HepG2 (cell line): ENCODE measurements around the gene SOST. TPM values are rescaled to one million over a fixed set of nuclear protein-coding genes. Genes with fewer than 3 reads are reported as not detected.

Experiments
- ARNTL ChIP-seq: sonication (generic); formaldehyde crosslinking; IDR thresholded peaks from 2 replicates; pipeline ENCODE4 v1.4.0; 2020; ENCODE audit warnings: mild to moderate bottlenecking, missing genetic modification reagents
- BCL6 ChIP-seq: IDR thresholded peaks from 2 replicates; pipeline ENCODE4 v1.6.1; 2016; ENCODE audit warnings: missing genetic modification reagents, missing compliant biosample characterization
- EED ChIP-seq: sonication (generic); formaldehyde crosslinking; IDR thresholded peaks from 2 replicates; pipeline ENCODE4 v1.5.0; 2020; ENCODE audit warnings: mild to moderate bottlenecking, missing genetic modification reagents
- MTF1 ChIP-seq: sonication (generic); formaldehyde crosslinking; IDR thresholded peaks from 2 replicates; pipeline ENCODE4 v1.5.0; 2020; ENCODE audit warnings: missing genetic modification reagents
- NR2F6 ChIP-seq, 2 experiments: IDR thresholded peaks; 2 replicates each; pipeline ENCODE4 v1.6.1; 2016; ENCODE audit warnings: antibody characterized with exemption in 1 of 2, mild to moderate bottlenecking in 1 of 2
- REXO4 ChIP-seq: sonication (generic); formaldehyde crosslinking; IDR thresholded peaks from 2 replicates; pipeline ENCODE4 v1.8.0; 2022; ENCODE audit warnings: missing genetic modification reagents, mild to moderate bottlenecking, borderline replicate concordance
- RNF2 ChIP-seq: fragments of 450-650 bp; conservative IDR thresholded peaks from 2 replicates; pipeline ENCODE4 v1.6.1; 2016; ENCODE audit warnings: low read depth
- ZNF331 ChIP-seq: sonication (generic); formaldehyde crosslinking; IDR thresholded peaks from 2 replicates; pipeline ENCODE4 v1.4.0; 2020; ENCODE audit warnings: missing genetic modification reagents
- ZNF484 ChIP-seq: sonication (generic); formaldehyde crosslinking; IDR thresholded peaks from 2 replicates; pipeline ENCODE4 v1.5.1; 2020; ENCODE audit warnings: mild to moderate bottlenecking, low read depth, missing genetic modification reagents, borderline replicate concordance
- ZNF577 ChIP-seq: sonication (generic); formaldehyde crosslinking; IDR thresholded peaks from 2 replicates; pipeline ENCODE4 v1.4.0; 2020; ENCODE audit warnings: mild to moderate bottlenecking, low read depth, missing genetic modification reagents, borderline replicate concordance
- ZNF816 ChIP-seq: sonication (generic); formaldehyde crosslinking; IDR thresholded peaks from 2 replicates; pipeline ENCODE4 v1.8.0; 2022; ENCODE audit warnings: missing genetic modification reagents, mild to moderate bottlenecking, borderline replicate concordance
- polyA plus RNA-seq, 8 experiments: library from polyadenylated mRNA; depleted of rRNA in 3 of 8; stranded (reverse) in 7 of 8; unstranded in 1 of 8; fragments of >200 nt; fragmentation: Illumina TruSeq in 4 of 8; extraction: Trizol in 4 of 8; gene quantifications; 2 replicates each; pipeline versions ENCODE4 v1.2.1 to v1.2.3, GENCODE V29; 2011 to 2016; ENCODE audit warnings: low read depth in 4 of 8, missing spikeins in 1 of 8, mixed read lengths in 1 of 8; ENCODE audit not compliant: insufficient read depth in 1 of 8
- total RNA-seq, 5 experiments: library from RNA; depleted of rRNA; stranded (reverse); fragments of >200 nt; fragmentation: Illumina TruSeq; extraction: Trizol; gene quantifications; 2 replicates each; pipeline ENCODE4 v1.2.3, GENCODE V29; 2016; ENCODE audit warnings: low read depth in 1 of 5
- TF ChIP-seq, protein P1 (sequence below): sonication (generic); formaldehyde crosslinking; IDR thresholded peaks from 2 replicates; pipeline ENCODE4 v1.8.0; 2022; ENCODE audit warnings: missing genetic modification reagents, mild to moderate bottlenecking, moderate library complexity, borderline replicate concordance
- TF ChIP-seq, protein P2 (sequence below): sonication (generic); formaldehyde crosslinking; IDR thresholded peaks from 2 replicates; pipeline ENCODE4 v1.4.0; 2020; ENCODE audit warnings: missing genetic modification reagents
- TF ChIP-seq, protein P3 (sequence below): sonication (generic); formaldehyde crosslinking; IDR thresholded peaks from 2 replicates; pipeline ENCODE4 v1.5.1; 2020; ENCODE audit warnings: mild to moderate bottlenecking, missing genetic modification reagents, borderline replicate concordance

SOST gene
- total and polyA plus RNA-seq, 2 of the 13 experiments (the other 11 are each of a cell fraction or from before 2014, with no cell fraction given), result not detected

DNA sequence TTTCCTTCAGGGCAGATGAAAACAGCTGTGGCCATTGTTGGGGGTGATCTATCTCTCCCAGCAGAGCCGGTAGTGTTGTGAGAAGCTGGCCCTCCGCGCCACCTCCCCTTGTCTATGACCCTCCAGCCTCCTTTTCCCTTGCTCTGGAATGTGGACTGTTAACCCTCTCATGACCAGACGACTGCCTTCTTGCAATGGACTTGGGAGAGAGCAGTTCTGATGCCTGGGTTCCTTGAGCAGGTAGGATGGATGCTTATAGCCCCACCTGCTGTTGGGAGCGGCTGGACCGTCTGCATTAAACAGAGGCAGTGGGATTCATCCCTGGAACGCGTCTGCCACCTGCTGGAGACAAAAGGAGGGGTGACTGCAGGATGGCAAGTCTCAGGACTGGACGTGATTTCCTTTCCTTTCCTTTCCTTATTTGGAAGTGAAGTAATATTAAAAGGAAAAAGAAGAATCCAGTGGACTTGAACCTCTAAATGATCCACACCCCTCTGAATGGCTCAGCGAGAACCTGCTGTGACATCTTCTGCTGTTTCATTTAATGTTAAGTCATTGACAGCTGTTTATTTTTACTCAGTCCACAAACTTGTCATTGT, 1.8 kb upstream of the SOST start (continued):
- TF ChIP-seq MTF1 (CRISPR knock-in tag) (no peak), REXO4 (no peak), RNF2 (peak; percentile 57), ZNF331 (CRISPR knock-in tag) (peak; percentile 88), ZNF816 (CRISPR knock-in tag) (no peak), ZNF484 (CRISPR knock-in tag) (no peak), EED (CRISPR knock-in tag) (no peak), ARNTL (CRISPR knock-in tag) (no peak), NR2F6 (IDR thresholded peaks at IDR 0.05) (no peak), NR2F6 (CRISPR knock-in tag; IDR thresholded peaks at IDR 0.05) (peak; percentile 63; the same call in 1 of the 2 replicates), BCL6 (CRISPR knock-in tag) (peak; percentile 43; the same call in 1 of the 2 replicates), ZNF577 (CRISPR knock-in tag) (no peak)
- TF ChIP-seq, protein P1, sequence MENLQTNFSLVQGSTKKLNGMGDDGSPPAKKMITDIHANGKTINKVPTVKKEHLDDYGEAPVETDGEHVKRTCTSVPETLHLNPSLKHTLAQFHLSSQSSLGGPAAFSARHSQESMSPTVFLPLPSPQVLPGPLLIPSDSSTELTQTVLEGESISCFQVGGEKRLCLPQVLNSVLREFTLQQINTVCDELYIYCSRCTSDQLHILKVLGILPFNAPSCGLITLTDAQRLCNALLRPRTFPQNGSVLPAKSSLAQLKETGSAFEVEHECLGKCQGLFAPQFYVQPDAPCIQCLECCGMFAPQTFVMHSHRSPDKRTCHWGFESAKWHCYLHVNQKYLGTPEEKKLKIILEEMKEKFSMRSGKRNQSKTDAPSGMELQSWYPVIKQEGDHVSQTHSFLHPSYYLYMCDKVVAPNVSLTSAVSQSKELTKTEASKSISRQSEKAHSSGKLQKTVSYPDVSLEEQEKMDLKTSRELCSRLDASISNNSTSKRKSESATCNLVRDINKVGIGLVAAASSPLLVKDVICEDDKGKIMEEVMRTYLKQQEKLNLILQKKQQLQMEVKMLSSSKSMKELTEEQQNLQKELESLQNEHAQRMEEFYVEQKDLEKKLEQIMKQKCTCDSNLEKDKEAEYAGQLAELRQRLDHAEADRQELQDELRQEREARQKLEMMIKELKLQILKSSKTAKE (CRISPR knock-in tag), result no peak
- TF ChIP-seq, protein P2, sequence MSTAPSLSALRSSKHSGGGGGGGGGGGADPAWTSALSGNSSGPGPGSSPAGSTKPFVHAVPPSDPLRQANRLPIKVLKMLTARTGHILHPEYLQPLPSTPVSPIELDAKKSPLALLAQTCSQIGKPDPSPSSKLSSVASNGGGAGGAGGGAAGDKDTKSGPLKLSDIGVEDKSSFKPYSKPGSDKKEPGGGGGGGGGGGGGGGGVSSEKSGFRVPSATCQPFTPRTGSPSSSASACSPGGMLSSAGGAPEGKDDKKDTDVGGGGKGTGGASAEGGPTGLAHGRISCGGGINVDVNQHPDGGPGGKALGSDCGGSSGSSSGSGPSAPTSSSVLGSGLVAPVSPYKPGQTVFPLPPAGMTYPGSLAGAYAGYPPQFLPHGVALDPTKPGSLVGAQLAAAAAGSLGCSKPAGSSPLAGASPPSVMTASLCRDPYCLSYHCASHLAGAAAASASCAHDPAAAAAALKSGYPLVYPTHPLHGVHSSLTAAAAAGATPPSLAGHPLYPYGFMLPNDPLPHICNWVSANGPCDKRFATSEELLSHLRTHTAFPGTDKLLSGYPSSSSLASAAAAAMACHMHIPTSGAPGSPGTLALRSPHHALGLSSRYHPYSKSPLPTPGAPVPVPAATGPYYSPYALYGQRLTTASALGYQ (CRISPR knock-in tag), result no peak
- TF ChIP-seq, protein P3, sequence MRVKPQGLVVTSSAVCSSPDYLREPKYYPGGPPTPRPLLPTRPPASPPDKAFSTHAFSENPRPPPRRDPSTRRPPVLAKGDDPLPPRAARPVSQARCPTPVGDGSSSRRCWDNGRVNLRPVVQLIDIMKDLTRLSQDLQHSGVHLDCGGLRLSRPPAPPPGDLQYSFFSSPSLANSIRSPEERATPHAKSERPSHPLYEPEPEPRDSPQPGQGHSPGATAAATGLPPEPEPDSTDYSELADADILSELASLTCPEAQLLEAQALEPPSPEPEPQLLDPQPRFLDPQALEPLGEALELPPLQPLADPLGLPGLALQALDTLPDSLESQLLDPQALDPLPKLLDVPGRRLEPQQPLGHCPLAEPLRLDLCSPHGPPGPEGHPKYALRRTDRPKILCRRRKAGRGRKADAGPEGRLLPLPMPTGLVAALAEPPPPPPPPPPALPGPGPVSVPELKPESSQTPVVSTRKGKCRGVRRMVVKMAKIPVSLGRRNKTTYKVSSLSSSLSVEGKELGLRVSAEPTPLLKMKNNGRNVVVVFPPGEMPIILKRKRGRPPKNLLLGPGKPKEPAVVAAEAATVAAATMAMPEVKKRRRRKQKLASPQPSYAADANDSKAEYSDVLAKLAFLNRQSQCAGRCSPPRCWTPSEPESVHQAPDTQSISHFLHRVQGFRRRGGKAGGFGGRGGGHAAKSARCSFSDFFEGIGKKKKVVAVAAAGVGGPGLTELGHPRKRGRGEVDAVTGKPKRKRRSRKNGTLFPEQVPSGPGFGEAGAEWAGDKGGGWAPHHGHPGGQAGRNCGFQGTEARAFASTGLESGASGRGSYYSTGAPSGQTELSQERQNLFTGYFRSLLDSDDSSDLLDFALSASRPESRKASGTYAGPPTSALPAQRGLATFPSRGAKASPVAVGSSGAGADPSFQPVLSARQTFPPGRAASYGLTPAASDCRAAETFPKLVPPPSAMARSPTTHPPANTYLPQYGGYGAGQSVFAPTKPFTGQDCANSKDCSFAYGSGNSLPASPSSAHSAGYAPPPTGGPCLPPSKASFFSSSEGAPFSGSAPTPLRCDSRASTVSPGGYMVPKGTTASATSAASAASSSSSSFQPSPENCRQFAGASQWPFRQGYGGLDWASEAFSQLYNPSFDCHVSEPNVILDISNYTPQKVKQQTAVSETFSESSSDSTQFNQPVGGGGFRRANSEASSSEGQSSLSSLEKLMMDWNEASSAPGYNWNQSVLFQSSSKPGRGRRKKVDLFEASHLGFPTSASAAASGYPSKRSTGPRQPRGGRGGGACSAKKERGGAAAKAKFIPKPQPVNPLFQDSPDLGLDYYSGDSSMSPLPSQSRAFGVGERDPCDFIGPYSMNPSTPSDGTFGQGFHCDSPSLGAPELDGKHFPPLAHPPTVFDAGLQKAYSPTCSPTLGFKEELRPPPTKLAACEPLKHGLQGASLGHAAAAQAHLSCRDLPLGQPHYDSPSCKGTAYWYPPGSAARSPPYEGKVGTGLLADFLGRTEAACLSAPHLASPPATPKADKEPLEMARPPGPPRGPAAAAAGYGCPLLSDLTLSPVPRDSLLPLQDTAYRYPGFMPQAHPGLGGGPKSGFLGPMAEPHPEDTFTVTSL, result no peak
